Measurements from ENCODE around the gene GAK.

Gene GAK

DNA sequence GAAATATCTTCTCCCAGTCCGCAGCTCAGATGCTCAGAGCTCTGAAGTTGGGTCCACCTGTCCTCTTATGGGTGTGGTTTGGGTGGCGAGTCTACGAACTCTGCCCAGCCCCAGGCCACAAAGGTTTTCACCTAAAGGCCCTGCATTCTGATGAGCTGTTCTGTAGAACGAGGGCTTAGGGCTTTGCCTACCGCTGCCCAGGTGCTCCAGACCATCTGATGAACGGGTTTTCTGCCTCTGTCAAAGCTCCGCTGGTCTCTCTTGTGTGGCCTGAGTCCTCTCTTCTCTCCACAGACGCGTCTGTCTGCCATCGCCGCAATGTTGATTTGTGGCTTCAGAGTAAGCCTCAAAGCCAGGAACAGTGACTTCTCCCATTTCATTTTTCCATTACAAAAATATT, 77.8 kb downstream of the GAK start:
- Histone ChIP-seq H3K4me1 (ENCODE audit: insufficient read depth, low read length) (no peaks in the 10 kb centered on the region), H3K9ac (ENCODE audit: low read length) (no peak overlapping the region), H3K27me3 (ENCODE audit: control insufficient read depth in 1 of 2, insufficient read depth in 2 of 2, low read length in 2 of 2) (no peaks in the 10 kb centered on the region), H3K9me3 (ENCODE audit: low read length) (no peaks in the 10 kb centered on the region), H3K4me3 (ENCODE audit: low read depth in 1 of 2, low read length in 2 of 2) (no peak overlapping the region), H3K27ac (ENCODE audit: low read depth, low read length) (no peak overlapping the region), H3K36me3 (ENCODE audit: insufficient read depth, low read length) (peaks cover 33% of the 10 kb centered on the region)

DNA sequence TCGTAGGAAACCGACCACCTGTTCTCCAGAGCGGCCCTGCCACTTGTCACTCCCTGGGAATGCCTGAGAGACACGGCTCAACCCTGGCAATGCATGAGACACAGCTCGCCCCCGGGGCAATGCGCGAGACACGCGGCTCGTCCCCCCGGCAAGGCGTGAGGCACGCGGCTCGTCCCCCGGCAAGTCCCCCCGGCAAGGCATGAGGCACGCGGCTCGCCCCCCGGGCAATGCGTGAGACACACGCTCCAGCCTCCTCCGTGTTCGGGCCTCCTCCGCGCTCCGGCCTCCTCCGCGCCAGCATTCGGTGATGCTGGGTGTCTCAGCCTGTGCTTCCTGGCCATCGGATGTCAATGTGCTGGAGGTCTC, 78.7 kb downstream of the GAK start:
- H3K4me1 ChIP-seq (ENCODE audit: insufficient read depth, low read length), result no peaks in the 10 kb centered on the region
- no peak overlapping the region for H3K9ac ChIP-seq (ENCODE audit: low read length)
- H3K4me3 ChIP-seq (ENCODE audit: low read depth in 1 of 2, low read length in 2 of 2), result no peak overlapping the region
- peaks cover 30% of the 10 kb centered on the region for H3K36me3 ChIP-seq (ENCODE audit: insufficient read depth, low read length)
- H3K27ac ChIP-seq (ENCODE audit: low read depth, low read length), result no peak overlapping the region
- H3K27me3 ChIP-seq (ENCODE audit: control insufficient read depth in 1 of 2, insufficient read depth in 2 of 2, low read length in 2 of 2), result no peaks in the 10 kb centered on the region
- H3K9me3 ChIP-seq (ENCODE audit: low read length), result no peaks in the 10 kb centered on the region

DNA sequence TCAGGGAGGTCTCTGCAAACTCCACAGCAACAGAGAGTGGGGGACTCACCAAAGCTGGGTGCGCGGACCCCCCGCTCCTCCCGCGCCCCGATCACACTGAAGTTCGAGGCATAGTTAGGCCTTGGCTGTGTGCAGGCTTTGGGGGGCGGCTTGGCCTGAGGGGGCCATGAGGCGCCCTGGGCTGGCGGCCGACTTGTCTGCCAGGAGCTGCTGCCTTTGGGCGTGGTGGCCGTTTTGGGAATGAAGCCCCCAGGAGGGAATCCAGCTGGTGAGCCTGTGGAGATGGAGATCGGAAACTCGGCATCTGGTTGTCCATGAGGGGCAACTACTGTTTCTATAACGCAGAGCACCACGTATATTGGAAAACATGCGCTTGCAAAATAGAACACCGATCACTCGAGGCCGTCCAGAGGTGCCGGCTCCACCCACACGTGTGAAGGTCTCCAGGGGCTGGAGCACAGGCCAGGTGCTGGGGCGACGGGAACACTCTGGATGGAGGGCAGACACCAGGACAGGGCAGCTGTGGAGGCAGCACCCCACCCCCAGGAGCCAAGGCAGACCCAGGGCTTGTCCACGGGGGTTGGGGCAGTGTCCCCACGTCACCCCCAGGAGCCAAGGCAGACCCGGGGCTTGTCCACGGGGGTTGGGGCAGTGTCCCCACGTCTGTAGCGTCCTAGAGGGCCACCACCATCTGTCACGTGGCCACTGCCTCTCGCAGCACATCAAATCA, 80.2 kb downstream of the GAK start:
- no peaks in the 10 kb centered on the region for H3K9me3 ChIP-seq (ENCODE audit: low read length)
- H3K36me3 ChIP-seq (ENCODE audit: insufficient read depth, low read length), result peaks cover 16% of the 10 kb centered on the region
- H3K4me1 ChIP-seq (ENCODE audit: insufficient read depth, low read length), result no peaks in the 10 kb centered on the region
- no peak overlapping the region for H3K4me3 ChIP-seq (ENCODE audit: low read depth in 1 of 2, low read length in 2 of 2)
- H3K27me3 ChIP-seq (ENCODE audit: control insufficient read depth in 1 of 2, insufficient read depth in 2 of 2, low read length in 2 of 2), result no peaks in the 10 kb centered on the region
- no peak overlapping the region for H3K27ac ChIP-seq (ENCODE audit: low read depth, low read length)
- no peak overlapping the region for H3K9ac ChIP-seq (ENCODE audit: low read length)

DNA sequence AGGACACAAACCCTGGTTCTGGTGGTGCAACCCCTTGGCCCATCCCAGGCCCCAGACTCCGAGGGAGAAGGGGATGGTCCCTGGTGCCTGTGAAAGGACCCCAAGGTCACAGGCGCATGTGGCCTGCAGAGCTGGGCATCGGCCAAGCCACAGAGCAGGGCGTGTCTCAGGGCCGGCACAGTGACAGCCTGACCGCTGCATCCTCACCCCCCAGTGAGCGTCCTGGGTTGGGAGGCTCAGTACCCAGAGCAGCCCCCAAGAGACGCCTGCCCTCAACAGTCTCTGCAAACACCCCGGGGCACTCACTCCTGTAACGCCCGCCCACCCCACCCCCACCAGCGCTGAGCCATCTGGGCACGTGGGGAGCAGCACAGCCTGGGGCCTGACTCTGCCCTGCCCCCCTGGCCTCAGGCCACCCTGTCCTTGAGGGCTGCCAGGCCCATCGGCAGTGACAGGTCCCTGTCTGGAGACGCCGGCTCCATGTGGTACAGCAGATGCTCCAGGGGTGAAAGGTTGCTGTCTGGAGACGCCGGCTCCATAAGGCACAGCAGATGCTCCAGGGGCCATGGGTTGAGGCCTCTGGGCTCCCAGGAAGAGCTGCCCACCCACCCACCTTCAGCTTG, 81.7 kb downstream of the GAK start:
- Histone ChIP-seq H3K4me1 (ENCODE audit: insufficient read depth, low read length) (no peaks in the 10 kb centered on the region), H3K9me3 (ENCODE audit: low read length) (no peaks in the 10 kb centered on the region), H3K36me3 (ENCODE audit: insufficient read depth, low read length) (peaks cover 11% of the 10 kb centered on the region), H3K27me3 (ENCODE audit: control insufficient read depth in 1 of 2, insufficient read depth in 2 of 2, low read length in 2 of 2) (no peaks in the 10 kb centered on the region), H3K9ac (ENCODE audit: low read length) (no peak overlapping the region), H3K27ac (ENCODE audit: low read depth, low read length) (no peak overlapping the region), H3K4me3 (ENCODE audit: low read depth in 1 of 2, low read length in 2 of 2) (no peak overlapping the region)

DNA sequence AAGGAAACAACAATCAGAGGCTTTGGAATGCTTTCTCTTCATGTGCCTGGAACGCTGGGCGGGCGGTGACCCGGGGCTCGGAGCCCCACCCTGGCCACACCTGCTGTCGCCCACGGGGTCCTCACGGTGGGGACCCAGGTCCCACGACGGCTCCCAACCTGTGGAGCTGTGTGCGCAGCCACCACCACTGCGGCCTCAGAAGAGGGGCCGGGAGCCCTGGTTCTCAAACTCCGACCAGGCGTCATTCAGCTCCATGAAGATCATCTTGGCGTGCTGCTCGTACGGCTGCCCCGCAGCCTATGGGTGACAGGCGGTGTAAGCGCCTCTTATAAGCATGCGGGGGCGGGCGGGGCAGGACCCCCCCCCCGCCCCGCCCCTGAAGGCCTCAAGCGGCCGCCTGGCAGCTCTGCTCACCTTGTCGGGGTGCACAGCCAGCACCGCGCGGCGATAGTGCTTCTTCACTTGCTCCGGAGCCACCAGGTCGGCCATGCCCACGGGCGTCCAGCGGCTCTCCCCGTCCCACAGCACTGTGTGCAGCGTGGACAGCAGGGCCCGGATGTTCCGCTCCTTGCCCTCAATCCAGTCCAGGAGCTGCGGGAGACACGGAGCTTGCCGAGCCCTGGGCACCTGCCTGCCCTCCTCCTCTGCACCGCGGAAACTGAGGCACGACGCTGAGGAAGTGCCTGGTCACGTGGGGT, 82.5 kb downstream of the GAK start:
- Histone ChIP-seq H3K27ac (ENCODE audit: low read depth, low read length) (no peak overlapping the region), H3K27me3 (ENCODE audit: control insufficient read depth in 1 of 2, insufficient read depth in 2 of 2, low read length in 2 of 2) (no peaks in the 10 kb centered on the region), H3K4me1 (ENCODE audit: insufficient read depth, low read length) (no peaks in the 10 kb centered on the region), H3K9ac (ENCODE audit: low read length) (no peak overlapping the region), H3K36me3 (ENCODE audit: insufficient read depth, low read length) (peaks cover 11% of the 10 kb centered on the region), H3K9me3 (ENCODE audit: low read length) (no peaks in the 10 kb centered on the region), H3K4me3 (ENCODE audit: low read depth in 1 of 2, low read length in 2 of 2) (no peak overlapping the region)

DNA sequence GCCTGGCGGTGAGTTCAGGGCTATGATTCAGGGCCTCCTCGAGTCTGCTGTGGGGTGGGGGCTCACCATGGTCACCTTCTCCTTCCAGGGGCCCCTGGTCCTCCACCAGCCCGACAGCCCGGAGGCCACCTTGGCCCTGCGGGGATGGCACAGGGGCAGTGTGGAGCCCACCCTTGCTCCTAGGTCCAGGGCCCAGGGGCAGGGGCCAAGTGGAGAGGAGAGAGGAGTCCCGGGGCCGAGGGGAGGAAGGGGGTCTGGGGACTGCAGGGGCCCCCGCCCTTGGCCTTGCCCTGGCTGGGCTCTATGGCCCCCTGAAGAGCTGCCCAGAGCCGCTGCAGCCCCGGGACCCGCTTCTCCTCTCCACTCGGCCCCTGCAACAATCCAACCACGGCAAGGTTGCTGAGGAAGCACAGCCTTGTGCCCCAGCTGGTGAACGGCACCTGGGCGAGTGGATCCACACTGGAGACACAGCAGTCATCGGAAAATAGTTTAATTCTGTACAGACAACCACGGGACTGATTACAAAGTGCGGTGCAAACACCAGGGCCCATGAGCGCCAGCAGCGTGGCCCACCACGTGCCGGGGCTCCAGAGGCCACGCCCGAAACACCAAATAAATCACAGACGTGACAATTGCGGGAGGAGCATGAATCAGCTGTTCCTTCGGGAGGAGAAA, 83.2 kb downstream of the GAK start:
- no peak overlapping the region for H3K4me3 ChIP-seq (ENCODE audit: low read depth in 1 of 2, low read length in 2 of 2)
- no peaks in the 10 kb centered on the region for H3K9me3 ChIP-seq (ENCODE audit: low read length)
- H3K36me3 ChIP-seq (ENCODE audit: insufficient read depth, low read length), result peaks cover 11% of the 10 kb centered on the region
- no peaks in the 10 kb centered on the region for H3K4me1 ChIP-seq (ENCODE audit: insufficient read depth, low read length)
- H3K27me3 ChIP-seq (ENCODE audit: control insufficient read depth in 1 of 2, insufficient read depth in 2 of 2, low read length in 2 of 2), result no peaks in the 10 kb centered on the region
- H3K9ac ChIP-seq (ENCODE audit: low read length), result no peak overlapping the region
- H3K27ac ChIP-seq (ENCODE audit: low read depth, low read length), result no peak overlapping the region

DNA sequence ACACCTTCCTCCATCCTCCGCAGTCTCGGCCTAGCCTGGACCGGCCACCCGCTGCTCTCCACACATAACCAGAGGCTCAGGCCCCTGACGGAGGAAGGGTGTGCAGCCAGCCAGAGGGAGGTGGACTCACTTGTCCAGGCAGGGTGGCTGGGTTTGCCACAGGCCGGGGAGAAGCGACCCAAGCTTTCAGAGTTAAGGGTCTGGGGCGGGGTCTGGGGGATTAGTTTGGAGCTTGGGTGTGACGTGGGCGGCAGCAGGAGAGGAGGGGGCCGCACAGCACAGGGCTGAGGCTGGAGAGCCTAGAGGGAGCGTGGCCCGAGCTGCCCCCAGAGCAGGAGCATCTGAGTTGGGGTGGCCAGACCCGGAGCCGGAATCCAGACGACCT, 83.8 kb downstream of the GAK start:
- no peak overlapping the region for H3K9ac ChIP-seq (ENCODE audit: low read length)
- H3K27ac ChIP-seq (ENCODE audit: low read depth, low read length), result no peak overlapping the region
- H3K4me1 ChIP-seq (ENCODE audit: insufficient read depth, low read length), result no peaks in the 10 kb centered on the region
- no peaks in the 10 kb centered on the region for H3K9me3 ChIP-seq (ENCODE audit: low read length)
- no peak overlapping the region for H3K4me3 ChIP-seq (ENCODE audit: low read depth in 1 of 2, low read length in 2 of 2)
- H3K27me3 ChIP-seq (ENCODE audit: control insufficient read depth in 1 of 2, insufficient read depth in 2 of 2, low read length in 2 of 2), result no peaks in the 10 kb centered on the region
- H3K36me3 ChIP-seq (ENCODE audit: insufficient read depth, low read length), result peaks cover 11% of the 10 kb centered on the region

DNA sequence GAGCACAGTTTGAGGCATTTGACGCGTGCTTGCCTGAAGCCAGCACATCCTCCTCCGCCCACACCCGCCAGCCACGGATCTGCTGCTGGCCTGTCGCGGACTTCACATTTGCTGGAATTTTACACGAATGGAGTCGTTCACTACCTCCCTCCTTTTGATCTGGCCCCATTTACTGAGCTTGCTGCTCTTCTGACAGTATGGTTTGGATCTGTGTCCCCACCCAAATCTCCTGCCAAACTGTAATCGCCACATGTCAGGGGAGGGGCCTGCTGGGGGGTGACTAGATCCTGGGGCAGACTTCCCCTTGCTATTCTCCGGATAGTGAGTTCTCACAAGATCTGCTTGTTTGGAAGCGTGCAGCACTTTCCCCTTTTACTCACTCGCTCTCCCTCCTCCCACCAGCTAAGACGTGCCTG, 86.3 kb downstream of the GAK start:
- Histone ChIP-seq H3K9me3 (ENCODE audit: low read length) (no peaks in the 10 kb centered on the region), H3K36me3 (ENCODE audit: insufficient read depth, low read length) (peaks cover 8% of the 10 kb centered on the region), H3K4me3 (ENCODE audit: low read depth in 1 of 2, low read length in 2 of 2) (no peak overlapping the region)

DNA sequence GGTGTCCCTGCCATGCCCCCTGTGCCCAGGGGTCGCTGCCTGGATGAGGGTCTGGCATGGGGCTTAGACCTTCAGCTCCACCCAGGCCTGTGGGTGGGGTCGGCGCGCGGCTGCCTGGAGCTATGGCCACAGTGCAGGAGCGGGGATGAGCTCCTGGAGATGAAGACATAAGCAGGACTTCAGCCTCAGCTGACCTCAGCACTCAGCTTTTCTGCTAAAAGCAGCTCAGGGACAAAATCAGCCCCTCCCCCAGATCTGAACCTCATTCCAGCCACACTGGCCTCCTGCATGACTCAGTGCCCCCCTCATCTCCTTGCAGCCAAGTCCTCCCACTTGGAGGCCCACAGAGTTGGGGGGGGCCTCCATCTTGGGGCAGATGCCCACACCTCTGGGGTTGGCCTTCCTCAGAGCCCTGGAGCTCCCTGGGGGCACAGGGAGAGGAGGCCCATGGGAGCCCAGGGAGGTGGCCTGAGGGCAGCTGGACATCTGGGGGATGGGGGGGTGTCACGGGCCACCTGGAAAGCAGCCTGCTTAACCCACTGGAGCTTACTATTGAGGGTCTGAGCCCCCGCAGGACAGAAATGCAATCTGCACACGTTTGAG, 86.8 kb downstream of the GAK start:
- Histone ChIP-seq H3K36me3 (ENCODE audit: insufficient read depth, low read length) (peaks cover 6% of the 10 kb centered on the region), H3K4me1 (ENCODE audit: insufficient read depth, low read length) (no peaks in the 10 kb centered on the region), H3K27me3 (ENCODE audit: control insufficient read depth in 1 of 2, insufficient read depth in 2 of 2, low read length in 2 of 2) (no peaks in the 10 kb centered on the region), H3K9ac (ENCODE audit: low read length) (no peak overlapping the region), H3K4me3 (ENCODE audit: low read depth in 1 of 2, low read length in 2 of 2) (no peak overlapping the region), H3K9me3 (ENCODE audit: low read length) (no peaks in the 10 kb centered on the region), H3K27ac (ENCODE audit: low read depth, low read length) (no peak overlapping the region)

More for the DNA sequence above, 86.3 kb downstream of the GAK start:
- Histone ChIP-seq H3K9ac (ENCODE audit: low read length) (no peak overlapping the region), H3K27ac (ENCODE audit: low read depth, low read length) (no peak overlapping the region), H3K27me3 (ENCODE audit: control insufficient read depth in 1 of 2, insufficient read depth in 2 of 2, low read length in 2 of 2) (no peaks in the 10 kb centered on the region), H3K4me1 (ENCODE audit: insufficient read depth, low read length) (no peaks in the 10 kb centered on the region)

DNA sequence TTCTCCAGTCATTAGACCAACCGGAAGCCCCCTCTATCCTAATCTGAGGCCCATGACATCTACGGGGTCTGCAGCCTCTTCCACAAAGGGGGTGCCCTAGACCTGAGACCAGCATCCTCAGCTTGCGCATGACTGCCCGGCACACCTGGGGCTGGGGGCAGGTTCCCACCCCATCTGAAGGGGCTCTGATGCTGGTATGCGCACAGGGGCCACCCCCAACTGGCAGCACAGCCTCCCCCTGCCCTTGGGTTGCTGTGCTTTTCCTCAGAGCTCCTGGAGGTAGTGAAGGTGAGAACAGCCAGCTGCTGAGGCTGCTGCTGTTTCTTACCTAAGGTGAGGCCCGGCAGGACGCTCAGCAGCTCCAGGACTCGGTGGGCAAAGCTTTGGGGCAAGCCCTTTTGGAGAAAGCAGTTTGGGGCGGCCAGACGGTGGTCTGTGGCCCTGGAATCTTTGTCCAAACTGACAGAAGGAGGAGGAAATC, 87.3 kb downstream of the GAK start:
- Histone ChIP-seq H3K27ac (ENCODE audit: low read depth, low read length) (no peak overlapping the region), H3K27me3 (ENCODE audit: control insufficient read depth in 1 of 2, insufficient read depth in 2 of 2, low read length in 2 of 2) (no peaks in the 10 kb centered on the region), H3K4me3 (ENCODE audit: low read depth in 1 of 2, low read length in 2 of 2) (no peak overlapping the region), H3K9ac (ENCODE audit: low read length) (no peak overlapping the region), H3K4me1 (ENCODE audit: insufficient read depth, low read length) (no peaks in the 10 kb centered on the region), H3K9me3 (ENCODE audit: low read length) (no peaks in the 10 kb centered on the region), H3K36me3 (ENCODE audit: insufficient read depth, low read length) (peaks cover 6% of the 10 kb centered on the region)
